GM12878 (cell line): ENCODE results near the gene P2RY1. TPM values are rescaled to one million over a fixed set of nuclear protein-coding genes. Genes with fewer than 3 reads are reported as not detected.
A peak's percentile ranks its signal among the peaks of the same experiment; 100 is the strongest.

ENCODE experiments used
- ATAC-seq: fragments of 200-7000 bp; cut with Tn5 transposase; 3 replicates; pipeline ENCODE4 v1.9.1; 2020; ENCODE audit warnings: mild to moderate bottlenecking, moderate library complexity
- BruUV-seq: library from RNA; stranded (reverse); fragments of 400-500 nt; replicated peaks from 2 replicates; lab custom pipeline; 2021; lab: Mats Ljungman, UMichigan
- CTCF ChIA-PET: fragments of 300-600 bp; sonication (Branson Sonifier 250); formaldehyde crosslinking; extraction: SDS; loops from one replicate; lab custom pipeline; 2021; ENCODE audit warnings: inconsistent platforms; lab: Yijun Ruan, JAX
- POLR2A ChIA-PET: fragments of 350-600 bp; formaldehyde crosslinking; extraction: SDS; loops from one replicate; lab custom pipeline; 2021; ENCODE audit warnings: inconsistent platforms; lab: Charles Lee
- RAD21 ChIA-PET: fragments of 300-600 bp; sonication (Branson Sonifier 250); formaldehyde crosslinking; loops from one replicate; lab custom pipeline; 2023; ENCODE audit warnings: antibody characterized with exemption; ENCODE audit not compliant: unreplicated experiment; lab: Charles Lee
- SMC1A ChIA-PET: fragments of 300-600 bp; sonication (Branson Sonifier 250); formaldehyde crosslinking; loops from one replicate; lab custom pipeline; 2023; ENCODE audit not compliant: unreplicated experiment, uncharacterized antibody; lab: Charles Lee
- DNase-seq: peaks from one replicate; pipeline ENCODE4 v3.0.0-alpha.2; 2011; ENCODE audit warnings: low read depth, low spot score
- FAIRE-seq: peaks from 3 replicates; lab custom pipeline; 2011; peaks lifted over from hg19 to GRCh38; lab: Jason Lieb, UNC
- H2AFZ ChIP-seq: 2 replicates; pipeline ENCODE4 v1.6.0; 2011; ENCODE audit warnings: low read depth, low read length, control low read depth; ENCODE audit not compliant: control insufficient read depth
- H3K27ac ChIP-seq: 2 replicates; pipeline ENCODE4 v1.5.1; 2011; ENCODE audit warnings: control low read depth; ENCODE audit not compliant: control insufficient read depth, insufficient read depth
- H3K27me3 ChIP-seq, 2 experiments: replicated peaks in 1 of 2; 2 replicates each; pipeline versions ENCODE4 v1.6.0 to v1.6.1; 2011; ENCODE audit warnings: low read length in 1 of 2; ENCODE audit not compliant: control insufficient read depth in 2 of 2, insufficient read depth in 2 of 2
- H3K36me3 ChIP-seq, 2 experiments: 2 replicates each; pipeline ENCODE4 v1.5.1; 2011; ENCODE audit warnings: low read length in 1 of 2; ENCODE audit not compliant: control insufficient read depth in 2 of 2, insufficient read depth in 2 of 2
- H3K4me1 ChIP-seq: 2 replicates; pipeline ENCODE4 v1.6.1; 2011; ENCODE audit warnings: mild to moderate bottlenecking, low read length, moderate library complexity, mixed read lengths; ENCODE audit not compliant: control insufficient read depth, insufficient read depth
- H3K4me2 ChIP-seq: 2 replicates; pipeline ENCODE4 v1.6.0; 2011; ENCODE audit warnings: control low read depth; ENCODE audit not compliant: control insufficient read depth, insufficient read depth
- H3K4me3 ChIP-seq: fragments of 200-600 bp; sonication (generic); 2 replicates; pipeline ENCODE4 v1.5.1; 2016
- H3K79me2 ChIP-seq: 2 replicates; pipeline ENCODE4 v1.6.0; 2011; ENCODE audit warnings: low read length; ENCODE audit not compliant: control insufficient read depth, insufficient read depth
- H3K9ac ChIP-seq: 2 replicates; pipeline ENCODE4 v1.8.0; 2011; ENCODE audit warnings: low read length, control low read depth, mixed read lengths; ENCODE audit not compliant: control insufficient read depth, insufficient read depth
- H3K9me3 ChIP-seq: replicated peaks from 3 replicates; pipeline ENCODE4 v1.5.1; 2011; ENCODE audit warnings: mild to moderate bottlenecking, low read length; ENCODE audit not compliant: control insufficient read depth, insufficient read depth
- H4K20me1 ChIP-seq: 2 replicates; pipeline ENCODE4 v1.6.0; 2011; ENCODE audit not compliant: control insufficient read depth, insufficient read depth
- ASH2L ChIP-seq: fragments of 300-600, 200-600 bp; sonication (generic); IDR thresholded peaks from 2 replicates; pipeline ENCODE4 v1.6.1; 2017; ENCODE audit warnings: low read depth, mild to moderate bottlenecking, borderline replicate concordance
- CBX5 ChIP-seq: sonication (generic); IDR thresholded peaks from 2 replicates; pipeline ENCODE4 v1.6.1; 2016; ENCODE audit warnings: low read depth, moderate library complexity, mild to moderate bottlenecking, inconsistent platforms
- EED ChIP-seq: sonication (generic); IDR thresholded peaks from 2 replicates; pipeline ENCODE4 v1.6.1; 2016; ENCODE audit warnings: antibody characterized with exemption, low read depth
- IKZF2 ChIP-seq, 2 experiments: fragments of 450-650 bp; IDR thresholded peaks; 2 replicates each; pipeline ENCODE4 v1.6.1; 2017; ENCODE audit warnings: mild to moderate bottlenecking in 2 of 2, moderate library complexity in 2 of 2
- POU2F2 ChIP-seq: IDR thresholded peaks from 3 replicates; pipeline ENCODE4 v1.6.1; 2011; ENCODE audit warnings: low read depth, mild to moderate bottlenecking, low read length, borderline replicate concordance
- RAD21 ChIP-seq: IDR thresholded peaks from 2 replicates; pipeline ENCODE4 v1.6.1; 2011; ENCODE audit warnings: mild to moderate bottlenecking, low read depth, low read length, moderate library complexity; ENCODE audit not compliant: insufficient read depth
- REST ChIP-seq: IDR thresholded peaks from 2 replicates; pipeline ENCODE4 v1.6.1; 2012; ENCODE audit warnings: mild to moderate bottlenecking, low read depth, low read length
- RUNX3 ChIP-seq: IDR thresholded peaks from 2 replicates; pipeline ENCODE4 v1.6.1; 2012; ENCODE audit warnings: low read length, inconsistent platforms
- TCF3 ChIP-seq: IDR thresholded peaks from 2 replicates; pipeline ENCODE4 v1.6.1; 2012; ENCODE audit warnings: low read depth, mild to moderate bottlenecking, low read length, borderline replicate concordance; ENCODE audit not compliant: insufficient read depth
- ZBED1 ChIP-seq: IDR thresholded peaks from 2 replicates; pipeline ENCODE4 v1.6.1; 2016; ENCODE audit warnings: borderline replicate concordance
- ZNF217 ChIP-seq: fragments of 450-650 bp; IDR thresholded peaks from 2 replicates; pipeline ENCODE4 v1.6.1; 2017; ENCODE audit warnings: antibody characterized with exemption, mild to moderate bottlenecking
- ZNF384 ChIP-seq: IDR thresholded peaks from 2 replicates; pipeline ENCODE4 v1.6.1; 2012; ENCODE audit warnings: low read depth, mild to moderate bottlenecking, low read length, improper control_type of control experiment, borderline replicate concordance
- WGBS: methylation state at CpG from one replicate; pipeline ENCODE4 v1.1.6; 2016; ENCODE audit warnings: low lambda C conversion rate; ENCODE audit not compliant: insufficient replicate concordance, insufficient coverage; ENCODE audit errors: missing lambda C conversion rate; 5-methylcytosine and 5-hydroxymethylcytosine counted together
- in situ Hi-C: fragments of 300-500 bp; cut with MboI; formaldehyde crosslinking; loops from 9 replicates; pipeline ENCODE4 v1.14.3; 2018; ENCODE audit warnings: mixed read lengths
- intact Hi-C: fragments of 100-400 bp; cut with micrococcal nuclease; formaldehyde crosslinking; loops from one replicate; pipeline ENCODE4 v1.14.2; 2022; ENCODE audit not compliant: unreplicated experiment
- polyA plus RNA-seq, 11 experiments: library from polyadenylated mRNA; depleted of rRNA in 4 of 11; unstranded in 6 of 11; stranded (reverse) in 5 of 11; fragments of >200 nt; fragmentation: Nextera tagmentation in 4 of 11; fragmentation: Illumina TruSeq in 1 of 11; extraction: Ambion mirVana in 4 of 11; extraction: Trizol in 1 of 11; gene quantifications; 1 replicate in 1 of 11; 2 replicates in 10 of 11; pipeline versions ENCODE4 v1.2.1 to v1.2.3, GENCODE V29; 2011 to 2016; ENCODE audit warnings: inconsistent platforms in 2 of 11, missing spikeins in 2 of 11, low read depth in 1 of 11
- total RNA-seq, 4 experiments: library from RNA; depleted of rRNA in 3 of 4; stranded (reverse); fragments of >200 nt in 3 of 4; fragmentation: Illumina TruSeq in 1 of 4; extraction: Trizol in 1 of 4; gene quantifications; 2 replicates each; pipeline versions ENCODE4 v1.2.1 to v1.2.3, GENCODE V29; 2013 to 2021
- TF ChIP-seq, protein P1 (sequence below): fragments of 150-350 bp; IDR thresholded peaks from 2 replicates; pipeline ENCODE4 v1.6.1; 2014; ENCODE audit warnings: mild to moderate bottlenecking, low read depth, low read length

The P2RY1 gene
- total and polyA plus RNA-seq, 10 of the 15 experiments (the other 5 are each of a cell fraction or from before 2014, with no cell fraction given) = 0.01 to 3.4 (median 1.9) TPM

DNA sequence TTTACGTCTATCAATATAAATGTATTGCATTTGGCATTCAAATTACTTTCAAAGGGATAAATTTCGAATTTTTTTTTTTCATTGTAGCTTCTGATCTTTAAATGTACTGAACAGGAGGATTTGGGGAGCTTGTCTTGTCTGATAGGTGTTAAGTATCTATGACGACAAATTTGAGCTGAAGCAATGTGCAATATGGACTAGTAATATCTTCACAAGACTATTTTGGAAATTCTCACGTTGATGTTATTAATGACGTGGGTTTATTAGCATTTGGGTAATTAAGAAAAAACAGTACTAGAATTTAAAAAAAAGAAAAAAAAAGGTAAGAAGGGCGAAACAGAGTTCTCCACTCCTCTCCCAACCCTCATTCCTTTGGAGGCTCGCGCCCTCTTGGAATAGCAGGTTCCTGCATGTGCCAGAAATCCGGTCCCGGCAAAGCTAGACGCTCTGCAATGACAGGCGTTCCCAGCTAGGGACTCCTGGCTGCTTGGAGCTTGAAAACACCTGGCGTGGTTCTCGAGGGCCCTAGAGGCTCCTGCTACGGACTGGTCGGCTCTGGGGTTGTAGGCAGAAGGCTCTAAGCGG is 648 bp upstream of the P2RY1 start:
- 2% methylated on average over 17 of the region's 17 CpGs for WGBS
- Histone ChIP-seq H3K27me3 (no peaks in the 10 kb centered on the region; a peak in 1 of 4 replicates), H3K9me3 (no peaks in the 10 kb centered on the region), H3K9ac (peak overlapping the region; percentile 76), H3K4me3 (peak overlapping the region; percentile 65), H3K4me1 (no peaks in the 10 kb centered on the region)
- RAD21 ChIA-PET = no interaction called here
- in situ Hi-C loops = no loop called here
- no peak for FAIRE-seq
- DNase-seq = no peak
- TF ChIP-seq RUNX3 (peak; percentile 33), TCF3 (0 out of 2 replicates have a peak, but pooled peaks have one; percentile 19), RAD21 (0 out of 2 replicates have a peak, but pooled peaks have one; percentile 5), ZBED1 (no peak), CBX5 (peak; percentile 74; the same call in 1 of the 2 replicates), ZNF384 (no peak), ASH2L (no peak), ZNF217 (no peak), IKZF2 (IDR thresholded peaks at IDR 0.05) (0 out of 4 replicates have a peak, but pooled peaks of 1 of the 2 experiments have one; percentile 11), POU2F2 (no peak), REST (no peak), EED (no peak; the same call in 1 of the 2 replicates)
- TF ChIP-seq, protein P1, sequence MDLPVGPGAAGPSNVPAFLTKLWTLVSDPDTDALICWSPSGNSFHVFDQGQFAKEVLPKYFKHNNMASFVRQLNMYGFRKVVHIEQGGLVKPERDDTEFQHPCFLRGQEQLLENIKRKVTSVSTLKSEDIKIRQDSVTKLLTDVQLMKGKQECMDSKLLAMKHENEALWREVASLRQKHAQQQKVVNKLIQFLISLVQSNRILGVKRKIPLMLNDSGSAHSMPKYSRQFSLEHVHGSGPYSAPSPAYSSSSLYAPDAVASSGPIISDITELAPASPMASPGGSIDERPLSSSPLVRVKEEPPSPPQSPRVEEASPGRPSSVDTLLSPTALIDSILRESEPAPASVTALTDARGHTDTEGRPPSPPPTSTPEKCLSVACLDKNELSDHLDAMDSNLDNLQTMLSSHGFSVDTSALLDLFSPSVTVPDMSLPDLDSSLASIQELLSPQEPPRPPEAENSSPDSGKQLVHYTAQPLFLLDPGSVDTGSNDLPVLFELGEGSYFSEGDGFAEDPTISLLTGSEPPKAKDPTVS = no peak
- TF ChIP-seq, all 136 proteins: peak for 5
- ChIA-PET POLR2A (no interaction called here), CTCF (interaction anchor here (0.6 to 0.7 kb wide), 2 partner anchors 8 to 765 kb away, joined by 3 read pairs; no protein-coding TSS in a partner anchor), SMC1A (no interaction called here)
- Histone ChIP-seq H2AFZ (peak overlapping the region; percentile 78), H3K27ac (peak overlapping the region; percentile 41), H3K36me3 (no peaks in the 10 kb centered on the region), H3K4me2 (peak overlapping the region; percentile 95), H4K20me1 (no peaks in the 10 kb centered on the region), H3K79me2 (peaks cover 3% of the 10 kb centered on the region)
- intact Hi-C loops = loop anchor here (10.0 kb wide), 1 partner anchor 359 kb away; no protein-coding TSS in a partner anchor
- BruUV-seq = no TSS peak
- no peak for ATAC-seq
